T-helper 2 cell treated with Interferon-gamma antibody and Interleukin-4, amounts not matched to agents 100 ng/mL and 5 ng/mL, for 36 hours (primary cell): ENCODE measurements around the gene HPS3. TPM values are rescaled to one million over a fixed set of nuclear protein-coding genes. Genes with fewer than 3 reads are reported as not detected.

Source experiments
- intact Hi-C: fragments of 100-400 bp; cut with micrococcal nuclease; formaldehyde crosslinking; loops from one replicate; pipeline ENCODE4 v1.15.1; 2023
- total RNA-seq: library from RNA; stranded (reverse); gene quantifications from 2 replicates; pipeline ENCODE4 v1.2.3, GENCODE V29; 2022

HPS3 gene
- total RNA-seq, 1 donor from 2014 or later = 27.0 TPM

GRCh38 chr3:149119466-149119865 lies 10.0 kb upstream of the HPS3 start:
- intact Hi-C loops = no loop called here

- intact Hi-C loops = loop anchor here (1.0 to 10.0 kb wide), 4 partner anchors 153 to 634 kb away; partner anchors contain the start of gene COMMD2
Measured at GRCh38 chr3:149120051-149120972, 9.1 kb upstream of the HPS3 start.

- intact Hi-C loops = loop anchor here (10.0 kb wide), 2 partner anchors 362 to 632 kb away; partner anchors contain the start of gene COMMD2
Measured at GRCh38 chr3:149122721-149123578, 6.5 kb upstream of the HPS3 start.

DNA sequence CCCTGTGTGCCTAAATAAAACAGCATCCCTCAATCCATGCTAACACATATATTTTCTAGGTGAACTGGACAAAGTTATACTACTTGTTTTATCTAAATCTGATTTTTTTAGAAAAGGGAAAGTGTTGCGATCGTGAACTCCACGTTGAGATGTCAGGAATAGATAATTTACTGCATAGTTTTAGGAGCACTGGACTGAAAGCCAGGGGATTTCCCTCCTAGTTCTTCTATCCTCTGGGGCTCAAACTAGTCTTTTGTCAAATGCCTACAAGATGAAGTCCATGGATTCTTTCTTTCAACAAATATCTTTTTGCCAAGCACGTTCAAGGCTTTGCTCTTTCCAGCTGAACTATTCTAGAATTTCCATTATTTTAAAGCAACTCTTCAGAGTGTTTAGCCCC lies 617 bp upstream of the HPS3 start:
- intact Hi-C loops = loop anchor here (1.0 to 10.0 kb wide), 8 partner anchors 43 to 1278 kb away; partner anchors contain the start of genes COMMD2, GYG1, HLTF and RNF13

DNA sequence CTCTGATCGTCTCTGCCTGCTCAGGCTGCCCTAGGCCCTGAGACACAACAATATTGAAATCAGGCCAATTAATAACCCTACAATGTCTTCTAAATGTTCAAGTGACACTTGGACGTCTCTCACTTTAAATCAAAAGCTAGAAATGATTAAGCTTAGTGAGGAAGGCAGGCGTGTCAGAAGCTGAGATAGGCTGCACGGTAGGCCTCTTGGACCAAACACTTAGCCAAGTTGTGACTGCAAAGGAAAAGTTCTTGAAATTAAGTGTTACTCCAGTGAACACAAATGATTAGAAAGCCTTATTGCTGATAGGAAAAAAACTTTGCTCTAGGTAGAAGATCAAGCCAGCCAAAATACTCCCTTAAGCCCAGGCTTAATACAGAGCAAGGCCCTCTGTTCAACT lies 2.2 kb downstream of the HPS3 start:
- intact Hi-C loops = loop anchor here (2.0 kb wide), 1 partner anchor 15 kb away; no protein-coding TSS in a partner anchor

GRCh38 chr3:149134575-149134974 lies 5.1 kb downstream of the HPS3 start:
- intact Hi-C loops = no loop called here

DNA sequence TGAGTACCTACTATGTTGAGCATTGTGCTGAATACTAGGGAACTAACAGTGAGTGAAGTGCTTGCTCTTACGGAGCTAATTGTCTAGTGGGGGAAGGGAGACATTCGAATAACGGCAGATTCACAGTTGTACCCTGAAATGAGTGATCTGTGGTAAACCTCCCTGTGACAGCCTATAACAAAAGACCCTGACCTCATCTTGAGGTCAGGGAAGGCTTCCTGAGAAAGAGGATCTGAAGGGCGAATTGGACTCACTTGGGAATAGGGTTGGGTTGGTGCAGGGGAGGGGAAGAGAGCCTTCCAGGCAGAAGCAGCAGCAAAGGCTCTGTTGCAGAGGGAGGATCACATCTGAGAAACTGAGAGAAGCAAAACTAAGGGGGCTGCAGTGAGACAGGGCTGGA lies 13.2 kb downstream of the HPS3 start:
- intact Hi-C loops = no loop called here

GRCh38 chr3:149145356-149145755 lies 15.9 kb downstream of the HPS3 start:
- intact Hi-C loops = no loop called here

DNA sequence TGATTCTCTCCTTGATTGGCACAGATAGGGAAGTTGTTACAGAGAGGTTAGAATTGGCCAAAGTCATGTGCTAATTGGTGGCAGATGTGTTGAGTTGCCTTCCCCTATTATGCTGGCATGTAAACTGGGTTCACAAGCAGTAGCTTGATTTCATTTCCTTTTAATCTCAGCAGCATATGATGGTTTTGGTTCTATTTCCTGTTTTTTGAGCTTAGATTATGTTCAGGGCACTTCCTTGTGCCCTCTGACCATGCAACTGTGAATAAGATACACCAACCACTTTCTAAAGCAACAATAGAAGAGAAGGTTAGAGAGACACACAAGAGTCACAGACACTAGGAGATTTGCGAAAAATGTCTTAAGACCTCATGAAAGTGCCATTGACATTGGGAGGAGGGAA lies 16.5 kb downstream of the HPS3 start:
- intact Hi-C loops = loop anchor here (2.0 kb wide), 1 partner anchor 15 kb away; no protein-coding TSS in a partner anchor

DNA sequence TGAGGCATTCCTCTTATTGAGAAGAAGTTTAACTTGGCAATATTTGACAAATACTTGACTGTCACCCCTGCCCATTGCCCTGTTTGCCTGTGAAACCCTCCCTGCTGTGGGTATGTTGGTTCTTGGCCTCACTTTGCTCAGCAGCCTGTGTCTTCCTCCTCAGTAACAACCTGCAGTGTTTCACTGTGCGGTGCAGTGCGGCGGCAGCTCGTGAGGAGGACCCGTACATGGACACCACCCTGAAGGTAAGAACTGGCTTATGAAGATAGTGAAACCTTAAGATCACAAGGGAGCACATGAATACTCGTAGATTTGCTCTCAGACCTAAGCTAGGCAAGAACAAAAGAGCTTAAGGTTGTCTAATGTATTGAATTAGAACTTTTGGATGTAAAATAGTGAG lies 21.0 kb downstream of the HPS3 start:
- intact Hi-C loops = no loop called here

DNA sequence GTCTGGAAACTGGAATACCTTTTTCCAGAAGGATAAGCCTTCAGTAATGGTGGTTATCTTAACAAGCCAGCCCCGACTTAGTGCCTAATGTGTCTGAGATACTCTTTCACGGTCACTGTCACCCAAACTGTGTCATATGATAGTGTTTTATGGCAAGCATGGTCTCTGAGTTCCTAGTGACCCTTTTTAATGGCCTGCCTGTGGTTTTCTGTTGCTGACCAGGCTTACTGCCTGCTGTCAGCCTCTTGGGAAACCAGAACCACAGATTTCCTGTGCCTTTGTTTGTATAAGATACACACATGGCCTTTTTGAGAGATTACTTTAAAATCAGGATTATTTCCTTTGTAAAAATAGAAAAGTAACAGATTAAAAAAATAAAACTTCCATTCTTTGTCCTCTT lies 22.4 kb downstream of the HPS3 start:
- intact Hi-C loops = no loop called here

- intact Hi-C loops = no loop called here
Measured at GRCh38 chr3:149152420-149152819, 23.0 kb downstream of the HPS3 start.

DNA sequence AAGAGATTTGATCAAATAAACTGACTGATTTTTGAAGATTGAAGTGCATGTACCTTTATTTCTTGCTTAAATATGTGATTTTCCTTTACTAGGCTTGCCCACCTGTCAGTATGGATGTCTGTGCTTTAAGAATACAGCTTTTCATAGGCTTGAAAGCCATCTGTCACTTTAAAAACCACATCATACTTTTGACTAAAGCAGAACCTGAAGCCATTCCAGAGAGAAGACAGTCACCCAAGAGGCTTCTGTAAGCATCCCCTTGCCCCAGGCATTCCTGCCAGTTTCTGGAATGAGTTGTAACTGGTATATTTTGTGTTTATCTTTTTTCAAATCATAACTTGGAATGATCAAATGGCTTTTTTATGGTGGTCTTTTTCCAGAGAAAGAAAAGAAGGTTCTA lies 24.0 kb downstream of the HPS3 start:
- intact Hi-C loops = no loop called here

GRCh38 chr3:149160754-149161300 lies 31.4 kb downstream of the HPS3 start:
- intact Hi-C loops = no loop called here

DNA sequence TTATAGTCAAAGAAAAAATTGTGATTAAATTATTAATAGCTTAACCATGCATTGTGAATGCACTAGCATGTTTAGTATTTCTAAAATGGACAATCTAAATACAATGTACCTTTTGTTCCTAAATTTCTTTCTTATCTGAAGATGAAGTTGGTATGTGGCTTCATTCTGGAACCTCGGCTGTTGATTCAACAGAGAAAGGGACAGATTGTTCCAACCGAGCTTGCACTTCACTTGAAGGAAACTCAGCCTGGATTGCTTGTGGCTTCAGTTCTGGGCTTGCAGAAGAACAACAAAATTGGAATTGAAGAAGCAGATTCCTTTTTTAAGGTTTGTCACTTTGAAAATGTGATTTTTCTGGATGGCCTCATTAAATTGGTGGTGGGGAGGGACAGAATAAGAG lies 32.6 kb downstream of the HPS3 start:
- intact Hi-C loops = no loop called here

- intact Hi-C loops = no loop called here
Measured at GRCh38 chr3:149163066-149163465, 33.6 kb downstream of the HPS3 start.

DNA sequence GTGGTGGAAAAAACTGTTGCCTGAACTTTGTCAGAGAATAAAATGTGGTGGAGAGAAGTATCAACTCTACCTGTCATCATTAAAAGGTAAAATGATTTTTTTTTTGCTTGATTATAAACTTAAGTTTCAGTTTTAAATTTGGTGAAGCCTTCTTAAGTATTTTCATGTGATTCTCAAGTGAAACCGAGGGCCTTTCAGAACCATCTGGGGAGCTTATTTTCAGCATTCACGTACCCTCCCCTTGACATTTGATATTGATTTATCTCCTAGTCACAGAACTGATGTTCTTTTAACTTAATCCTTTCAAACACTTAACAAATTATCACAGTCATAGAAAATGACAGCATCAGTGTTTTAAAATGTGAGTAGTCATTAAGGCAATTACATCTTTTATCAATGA lies 38.5 kb downstream of the HPS3 start:
- intact Hi-C loops = no loop called here

DNA sequence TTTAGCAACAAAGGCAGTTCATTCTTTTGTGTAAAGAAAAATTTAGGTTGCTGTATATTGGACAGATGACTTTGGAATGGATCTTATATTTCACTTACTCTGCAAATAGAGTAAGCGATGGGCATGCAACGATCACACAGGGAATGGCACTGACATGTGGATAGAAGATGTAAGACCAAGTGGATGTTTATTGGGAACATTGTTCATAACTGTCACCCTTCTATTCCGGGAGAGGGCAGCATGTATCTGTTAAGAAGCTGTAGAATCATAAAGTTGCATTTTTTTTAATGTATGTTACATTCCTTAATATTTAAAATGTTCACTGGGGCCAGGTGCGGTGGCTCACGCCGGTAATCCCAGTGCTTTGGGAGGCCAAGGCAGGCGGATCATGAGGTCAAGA lies 41.2 kb downstream of the HPS3 start:
- intact Hi-C loops = no loop called here

DNA sequence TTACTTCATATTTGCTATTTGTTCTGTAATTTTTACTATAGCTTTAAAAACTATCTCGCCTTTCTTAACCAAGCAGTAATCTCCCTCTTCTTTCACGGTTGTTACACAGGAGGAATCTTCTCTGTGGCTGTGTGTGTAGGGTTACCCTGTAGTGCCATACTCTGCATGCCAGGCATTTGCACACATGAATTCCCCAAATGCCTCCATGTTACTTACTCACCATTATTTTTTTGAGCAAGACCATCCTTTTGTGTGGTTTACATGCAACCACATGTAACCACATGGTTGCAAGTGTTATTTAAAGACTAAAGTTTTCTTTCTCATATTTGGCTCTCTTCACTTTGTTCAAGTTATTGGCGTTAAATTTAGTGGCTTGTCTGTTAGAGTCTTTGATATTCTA lies 45.5 kb downstream of the HPS3 start:
- intact Hi-C loops = no loop called here

DNA sequence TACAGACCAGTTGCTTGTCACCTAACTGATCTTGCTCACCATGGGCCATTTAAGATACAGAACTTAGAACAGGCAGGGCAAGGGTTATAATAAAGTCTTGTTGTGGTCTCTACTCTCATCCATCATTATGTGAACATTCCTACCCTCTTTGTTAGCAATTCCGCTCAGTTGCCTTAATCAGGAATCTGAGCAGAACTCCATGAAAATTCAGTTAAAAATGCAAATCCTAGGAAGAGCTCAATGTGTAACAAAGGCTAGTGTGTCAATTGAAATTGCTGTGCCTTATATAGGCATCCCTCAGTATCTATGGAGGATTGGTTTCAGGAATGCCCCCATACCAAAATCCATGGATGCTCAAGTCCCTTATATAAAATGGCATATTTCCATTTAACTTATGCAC lies 47.7 kb downstream of the HPS3 start:
- intact Hi-C loops = no loop called here

- intact Hi-C loops = no loop called here
Measured at GRCh38 chr3:149179220-149179619, 49.8 kb downstream of the HPS3 start.
